Fibroblast of lung (primary cell): ENCODE results near the gene KRTAP19-2.

Experiments
- EZH2 ChIP-seq: IDR thresholded peaks from 2 replicates; pipeline ENCODE4 v1.5.1; 2012; ENCODE audit warnings: low read length, control low read depth, mild to moderate bottlenecking; ENCODE audit errors: missing control alignments
- TF ChIP-seq, protein P1 (sequence below), 2 donors: IDR thresholded peaks in 1 of 2; conservative IDR thresholded peaks in 1 of 2; 1 replicate in 1 of 2; 2 replicates in 1 of 2; pipeline ENCODE4 v1.5.1; 2011 to 2012; ENCODE audit warnings: low read length in 2 of 2, control low read depth in 1 of 2, inconsistent platforms in 1 of 2, low read depth in 1 of 2, mild to moderate bottlenecking in 1 of 2

- TF ChIP-seq, protein P1, sequence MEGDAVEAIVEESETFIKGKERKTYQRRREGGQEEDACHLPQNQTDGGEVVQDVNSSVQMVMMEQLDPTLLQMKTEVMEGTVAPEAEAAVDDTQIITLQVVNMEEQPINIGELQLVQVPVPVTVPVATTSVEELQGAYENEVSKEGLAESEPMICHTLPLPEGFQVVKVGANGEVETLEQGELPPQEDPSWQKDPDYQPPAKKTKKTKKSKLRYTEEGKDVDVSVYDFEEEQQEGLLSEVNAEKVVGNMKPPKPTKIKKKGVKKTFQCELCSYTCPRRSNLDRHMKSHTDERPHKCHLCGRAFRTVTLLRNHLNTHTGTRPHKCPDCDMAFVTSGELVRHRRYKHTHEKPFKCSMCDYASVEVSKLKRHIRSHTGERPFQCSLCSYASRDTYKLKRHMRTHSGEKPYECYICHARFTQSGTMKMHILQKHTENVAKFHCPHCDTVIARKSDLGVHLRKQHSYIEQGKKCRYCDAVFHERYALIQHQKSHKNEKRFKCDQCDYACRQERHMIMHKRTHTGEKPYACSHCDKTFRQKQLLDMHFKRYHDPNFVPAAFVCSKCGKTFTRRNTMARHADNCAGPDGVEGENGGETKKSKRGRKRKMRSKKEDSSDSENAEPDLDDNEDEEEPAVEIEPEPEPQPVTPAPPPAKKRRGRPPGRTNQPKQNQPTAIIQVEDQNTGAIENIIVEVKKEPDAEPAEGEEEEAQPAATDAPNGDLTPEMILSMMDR (conservative IDR thresholded peaks at IDR 0.05 in 1 of 2, IDR thresholded peaks at IDR 0.05 in 1 of 2; ENCODE audit: low read depth in 1 of 2, low read length in 2 of 2): no peak
- no peak for TF ChIP-seq EZH2
Measured at GRCh38 chr21:30439975-30440374, 47.3 kb downstream of the KRTAP19-2 start, which contains the start of gene KRTAP15-1.
